H1 (cell line): ENCODE results near the gene CETN1.

Experiments used
- ASH2L ChIP-seq: fragments of 200-600, 300-600 bp; sonication (generic); IDR thresholded peaks from one replicate; pipeline ENCODE4 v1.7.1; 2017; ENCODE audit warnings: low read length
- CTCF ChIP-seq, 3 experiments: IDR thresholded peaks; 1 replicate in 2 of 3; 2 replicates in 1 of 3; pipeline versions ENCODE4 v1.5.1 to v1.6.1; 2011; ENCODE audit warnings: low read length in 3 of 3, mild to moderate bottlenecking in 3 of 3, inconsistent platforms in 2 of 3, low read depth in 1 of 3, moderate library complexity in 1 of 3; ENCODE audit not compliant: insufficient read depth in 1 of 3; ENCODE audit errors: control extremely low read depth in 1 of 3
- EZH2 ChIP-seq: fragments of 200-600 bp; sonication (generic); IDR thresholded peaks from 2 replicates; pipeline ENCODE4 v1.7.1; 2012; ENCODE audit warnings: low read depth, mild to moderate bottlenecking, moderate library complexity, low read length, inconsistent platforms; ENCODE audit not compliant: severe bottlenecking
- HDAC6 ChIP-seq: IDR thresholded peaks from one replicate; pipeline ENCODE4 v1.7.1; 2012; ENCODE audit warnings: low read depth, mild to moderate bottlenecking, inconsistent platforms, low read length, moderate library complexity
- MAX ChIP-seq: IDR thresholded peaks from 2 replicates; pipeline ENCODE4 v1.6.1; 2012; ENCODE audit warnings: inconsistent platforms
- POLR2A ChIP-seq, 2 experiments: IDR thresholded peaks; 1 replicate in 1 of 2; 2 replicates in 1 of 2; pipeline ENCODE4 v1.6.1; 2011; ENCODE audit warnings: low read depth in 2 of 2, low read length in 2 of 2, mild to moderate bottlenecking in 2 of 2; ENCODE audit errors: control extremely low read depth in 1 of 2

- TF ChIP-seq ASH2L = no peak
- no peak for TF ChIP-seq HDAC6
- no peak for TF ChIP-seq CTCF (IDR thresholded peaks at IDR 0.05; ENCODE audit: control extremely low read depth in 1 of 3, insufficient read depth in 1 of 3, low read depth in 1 of 3, low read length in 3 of 3)
- TF ChIP-seq MAX = no peak
- no peak for TF ChIP-seq POLR2A (IDR thresholded peaks at IDR 0.05; ENCODE audit: control extremely low read depth in 1 of 2, low read depth in 2 of 2, low read length in 2 of 2)
- TF ChIP-seq EZH2 = no peak
Measured at GRCh38 chr18:570256-570655, 9.9 kb upstream of the CETN1 start.
